ENCODE data around the gene AGMO.

GRCh38 chr7:15430911-15431310, 130.9 kb downstream of the AGMO start:
- TF ChIP-seq CTCF (IDR thresholded peaks at IDR 0.05) (no peak), POLR2A (IDR thresholded peaks at IDR 0.05) (no peak), POLR2AphosphoS5 (IDR thresholded peaks at IDR 0.05) (no peak)

Data from prostate gland (tissue), 2 donors.